ENCODE results near the gene LEF1.
A peak's percentile ranks its signal among the peaks of the same experiment; 100 is the strongest.

The LEF1 gene

DNA sequence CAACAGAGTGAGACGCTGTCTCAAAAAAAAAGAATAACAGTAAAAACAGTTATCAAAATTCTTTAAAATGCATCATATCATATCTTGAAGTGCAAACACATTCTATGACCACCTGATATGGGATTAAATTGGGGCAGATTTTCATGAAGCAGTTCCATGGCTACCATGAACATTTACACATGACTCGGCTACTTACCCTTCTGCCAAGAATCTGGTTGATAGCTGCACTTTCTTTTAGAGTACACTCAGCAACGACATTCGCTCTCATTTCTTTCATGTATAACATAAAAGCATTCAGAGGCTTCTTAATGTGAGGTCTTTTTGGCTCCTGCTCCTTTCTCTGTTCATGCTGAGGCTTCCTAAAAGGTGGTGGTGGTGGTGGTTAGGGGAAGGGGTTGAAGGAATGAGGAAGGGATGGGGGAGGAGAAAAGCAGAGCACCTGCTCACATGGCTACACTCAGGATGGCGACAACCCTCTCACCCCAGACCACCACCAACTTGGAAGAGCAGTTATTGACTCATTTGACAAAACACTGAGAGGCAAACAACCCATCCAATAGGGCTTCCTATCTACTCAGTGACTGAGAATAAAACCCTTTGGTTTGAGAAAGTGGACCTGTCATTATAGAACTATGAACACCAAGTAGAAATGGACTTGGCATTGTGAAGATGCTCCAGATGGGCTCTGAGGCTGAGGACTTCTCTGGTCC lies 90.6 kb downstream of the LEF1 start:
- no peak for DNase-seq
- Mint-ChIP-seq H3K9me3 (no peaks in the 10 kb centered on the region), H3K36me3 (peaks cover 76% of the 10 kb centered on the region), H3K27ac (peak overlapping the region; percentile 85), H3K4me3 (no peak overlapping the region), H3K27me3 (no peaks in the 10 kb centered on the region), H3K4me1 (peaks cover 74% of the 10 kb centered on the region)
- CTCF ChIA-PET = interaction anchor here (1.4 kb wide), 1 partner anchor 34 kb away, joined by 3 read pairs; no protein-coding TSS in a partner anchor

DNA sequence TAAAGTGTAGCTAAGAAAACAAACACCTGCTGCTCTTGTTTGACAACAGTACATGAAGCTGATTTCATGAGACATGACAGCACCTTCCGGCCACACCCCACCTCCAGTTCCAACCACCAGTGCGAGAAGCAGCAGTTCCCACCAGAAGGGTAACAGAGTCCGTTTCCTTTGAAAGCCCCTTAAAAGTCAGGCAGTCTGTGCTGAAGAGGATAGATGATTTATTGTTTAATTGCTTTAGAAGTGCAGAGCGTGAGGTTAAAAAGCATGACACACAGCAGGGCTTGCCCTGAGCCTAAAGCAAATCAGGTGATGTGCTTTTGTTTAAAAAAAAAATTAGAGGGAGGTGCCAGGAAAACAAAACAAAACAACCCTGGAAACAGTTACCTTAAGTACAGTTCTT lies 96.4 kb downstream of the LEF1 start:
- CTCF ChIA-PET = interaction anchor here (0.9 to 1.6 kb wide), 4 partner anchors 27 to 501 kb away, joined by 3 to 7 read pairs (median 4); no protein-coding TSS in a partner anchor
- Mint-ChIP-seq H3K27ac (peak overlapping the region; percentile 94), H3K36me3 (peaks cover 77% of the 10 kb centered on the region), H3K9me3 (no peaks in the 10 kb centered on the region), H3K4me1 (peaks cover 75% of the 10 kb centered on the region), H3K4me3 (peak overlapping the region; percentile 54), H3K27me3 (no peaks in the 10 kb centered on the region)
- DNase-seq = peak; percentile 86

DNA sequence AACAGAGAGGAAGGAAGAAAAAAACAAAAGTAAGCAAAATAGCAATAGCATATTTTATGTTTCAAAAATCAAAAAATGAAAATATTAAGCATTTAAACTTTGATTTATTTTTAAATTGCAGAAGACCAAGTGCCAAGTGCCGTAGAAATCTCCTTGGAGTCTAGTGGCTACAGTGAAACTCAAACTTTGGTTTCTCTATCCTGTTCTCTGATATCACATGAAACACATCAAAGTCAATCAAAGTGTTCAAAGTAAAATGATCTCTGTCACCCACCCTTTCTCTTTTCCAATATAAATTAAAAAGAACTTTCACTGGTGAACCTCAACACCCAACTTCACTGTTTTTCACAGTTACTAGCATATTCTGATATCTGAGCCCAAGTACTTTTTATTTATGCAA lies 98.0 kb downstream of the LEF1 start:
- no peak for DNase-seq
- peak overlapping the region; percentile 94 for H3K27ac Mint-ChIP-seq
- peaks cover 82% of the 10 kb centered on the region for H3K4me1 Mint-ChIP-seq
- peak overlapping the region; percentile 49 for H3K4me3 Mint-ChIP-seq
- H3K9me3 Mint-ChIP-seq = no peaks in the 10 kb centered on the region
- H3K36me3 Mint-ChIP-seq = peaks cover 84% of the 10 kb centered on the region
- H3K27me3 Mint-ChIP-seq = no peaks in the 10 kb centered on the region
- CTCF ChIA-PET = no interaction called here

DNA sequence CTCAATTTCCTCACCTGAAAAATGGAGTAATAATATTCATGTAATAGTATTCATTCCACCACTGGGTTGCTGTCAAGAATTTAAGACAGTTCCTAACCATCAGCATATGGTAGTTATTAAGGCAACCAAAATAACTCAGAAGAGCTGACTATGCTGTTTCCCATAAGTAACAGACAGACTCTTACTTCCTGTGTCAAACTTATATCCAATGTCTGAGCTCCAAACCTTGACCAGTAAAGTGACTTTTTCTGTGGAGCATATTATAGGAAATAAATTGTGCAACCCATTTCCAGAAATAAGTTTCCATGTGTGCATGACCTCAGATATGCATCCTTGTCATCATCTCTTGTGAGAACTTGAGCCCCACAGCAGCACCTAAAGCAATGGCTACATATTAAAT lies 100.3 kb downstream of the LEF1 start:
- H3K36me3 Mint-ChIP-seq = peaks cover 80% of the 10 kb centered on the region
- no peaks in the 10 kb centered on the region for H3K9me3 Mint-ChIP-seq
- CTCF ChIA-PET = interaction anchor here (0.7 to 1.7 kb wide), 2 partner anchors 9 to 50 kb away, joined by 3 to 7 read pairs; no protein-coding TSS in a partner anchor
- peak overlapping the region; percentile 21 for H3K27ac Mint-ChIP-seq
- no peak for DNase-seq
- H3K4me3 Mint-ChIP-seq = no peak overlapping the region
- H3K27me3 Mint-ChIP-seq = no peaks in the 10 kb centered on the region
- peaks cover 74% of the 10 kb centered on the region for H3K4me1 Mint-ChIP-seq

DNA sequence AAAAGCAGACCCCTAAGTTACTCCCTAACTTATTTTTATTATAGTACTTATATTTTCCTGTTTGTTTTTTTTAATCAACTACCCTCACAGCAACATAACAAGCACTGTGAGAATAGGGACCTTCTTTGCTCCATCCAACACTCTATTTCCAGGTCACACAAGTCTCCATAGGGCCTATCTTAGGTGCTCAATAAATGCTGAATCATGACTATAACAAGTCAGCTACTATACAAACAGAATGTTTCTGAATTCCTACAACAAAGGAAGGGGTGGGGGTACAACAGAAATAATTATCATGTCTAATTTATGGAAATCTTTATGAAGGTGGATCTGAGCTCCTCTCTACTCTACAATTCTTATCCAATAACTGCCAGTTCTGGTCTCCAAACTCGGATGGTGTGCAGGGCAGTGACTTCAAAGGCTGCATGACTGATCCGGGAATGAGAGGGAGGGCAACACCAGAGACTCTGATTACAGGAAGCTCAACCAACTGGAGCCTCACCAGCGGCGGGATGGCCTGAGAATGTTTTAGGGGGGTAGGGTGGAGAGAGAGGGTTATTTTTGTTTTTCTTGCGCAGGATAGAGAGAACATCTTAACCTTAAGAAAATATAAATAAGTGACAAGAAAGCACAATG lies 107.9 kb downstream of the LEF1 start:
- Mint-ChIP-seq H3K36me3 (peaks cover 76% of the 10 kb centered on the region), H3K4me1 (peaks cover 70% of the 10 kb centered on the region), H3K9me3 (no peaks in the 10 kb centered on the region), H3K27ac (peak overlapping the region; percentile 72), H3K4me3 (no peak overlapping the region), H3K27me3 (no peaks in the 10 kb centered on the region)
- CTCF ChIA-PET = interaction anchor here (0.5 to 5.5 kb wide), 3 partner anchors 31 to 416 kb away, joined by 3 to 25 read pairs (median 3); no protein-coding TSS in a partner anchor
- no peak for DNase-seq

DNA sequence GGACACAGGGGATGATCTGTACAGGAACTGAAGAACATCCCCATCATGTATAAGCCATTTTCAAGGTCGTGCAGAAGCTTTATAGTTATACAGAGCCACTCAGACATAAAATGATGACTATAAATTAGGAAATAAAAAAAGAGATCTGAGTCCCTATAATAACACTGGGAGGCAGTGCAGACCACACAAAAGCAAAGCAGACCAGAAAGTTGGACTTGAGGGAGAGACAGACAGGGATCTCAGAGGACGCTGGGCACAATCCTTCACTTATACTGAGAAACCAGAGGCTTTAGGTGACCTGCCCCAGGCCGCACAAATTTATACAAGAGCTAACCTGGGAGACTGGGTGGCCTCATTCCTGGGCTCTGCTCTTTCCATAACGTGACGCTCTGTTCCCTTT lies 108.6 kb downstream of the LEF1 start:
- DNase-seq = no peak
- peaks cover 76% of the 10 kb centered on the region for H3K4me1 Mint-ChIP-seq
- no peaks in the 10 kb centered on the region for H3K27me3 Mint-ChIP-seq
- no peaks in the 10 kb centered on the region for H3K9me3 Mint-ChIP-seq
- peak overlapping the region; percentile 72 for H3K27ac Mint-ChIP-seq
- CTCF ChIA-PET = interaction anchor here (0.6 to 5.5 kb wide), 4 partner anchors 30 to 516 kb away, joined by 3 to 25 read pairs (median 4); no protein-coding TSS in a partner anchor
- no peak overlapping the region for H3K4me3 Mint-ChIP-seq
- peaks cover 77% of the 10 kb centered on the region for H3K36me3 Mint-ChIP-seq

DNA sequence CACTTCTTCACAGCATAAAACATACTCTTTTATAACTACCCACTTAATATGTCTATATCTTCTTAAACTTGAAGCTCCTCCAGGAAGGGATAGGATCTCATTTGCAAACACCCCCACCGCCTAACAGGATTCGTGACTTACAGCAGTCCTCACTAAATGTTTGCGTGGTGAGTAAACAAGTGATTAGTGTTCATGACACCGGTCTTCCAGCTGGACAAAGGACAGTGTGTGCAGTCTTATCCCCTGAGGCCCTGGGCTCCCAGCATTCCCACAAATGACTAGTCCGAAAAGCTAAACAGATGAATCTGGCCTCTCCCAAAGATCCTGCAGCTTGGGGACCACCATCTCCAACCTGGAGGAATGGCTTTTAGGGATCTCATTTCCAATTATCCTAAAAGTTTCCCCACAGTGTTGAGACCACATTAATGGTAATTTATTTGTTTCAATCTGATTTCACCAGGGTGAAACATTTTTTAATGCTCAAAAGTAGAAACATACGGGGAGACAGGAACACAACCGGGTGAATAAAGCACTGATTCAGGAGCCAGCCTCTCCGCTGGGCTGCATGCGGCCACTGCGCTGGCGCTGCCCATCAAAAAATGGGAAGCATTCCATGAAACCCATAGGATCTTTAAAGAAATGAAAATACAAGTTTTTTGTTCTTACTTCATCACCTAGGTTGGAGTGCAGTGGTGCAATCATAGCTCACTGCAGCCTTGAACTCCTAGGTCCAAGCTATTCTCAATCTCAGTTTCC lies 109.9 kb downstream of the LEF1 start:
- no peak for DNase-seq
- no peak overlapping the region for H3K4me3 Mint-ChIP-seq
- CTCF ChIA-PET = interaction anchor here (0.6 to 5.5 kb wide), 5 partner anchors 10 to 513 kb away, joined by 3 to 25 read pairs (median 7); no protein-coding TSS in a partner anchor
- no peaks in the 10 kb centered on the region for H3K9me3 Mint-ChIP-seq
- H3K27me3 Mint-ChIP-seq = no peaks in the 10 kb centered on the region
- peaks cover 78% of the 10 kb centered on the region for H3K4me1 Mint-ChIP-seq
- peaks cover 78% of the 10 kb centered on the region for H3K36me3 Mint-ChIP-seq
- peak overlapping the region; percentile 72 for H3K27ac Mint-ChIP-seq

DNA sequence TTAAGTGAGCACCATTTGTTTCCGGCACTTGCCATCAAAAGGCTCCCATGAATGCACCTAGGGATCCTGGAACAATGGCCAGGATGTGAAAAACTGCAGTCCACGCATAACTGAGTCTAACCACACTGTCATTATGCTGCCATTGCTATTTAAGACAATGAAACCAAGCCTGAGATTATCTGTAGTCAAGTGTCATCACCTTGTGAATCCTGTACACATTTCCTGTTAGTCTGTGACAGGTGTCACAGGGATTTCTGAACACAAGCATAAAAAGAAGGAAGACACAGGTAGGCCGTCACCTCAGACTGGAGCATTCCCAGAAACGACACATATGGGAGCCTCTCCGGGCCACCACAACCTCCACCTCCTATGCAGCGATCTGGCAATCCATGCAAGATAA lies 112.3 kb downstream of the LEF1 start:
- Mint-ChIP-seq H3K27me3 (no peaks in the 10 kb centered on the region), H3K27ac (no peak overlapping the region), H3K4me1 (peaks cover 86% of the 10 kb centered on the region), H3K9me3 (no peaks in the 10 kb centered on the region), H3K4me3 (no peak overlapping the region), H3K36me3 (peaks cover 80% of the 10 kb centered on the region)
- CTCF ChIA-PET = interaction anchor here (1.1 kb wide), 1 partner anchor 26 kb away, joined by 5 read pairs; no protein-coding TSS in a partner anchor
- DNase-seq = no peak

DNA sequence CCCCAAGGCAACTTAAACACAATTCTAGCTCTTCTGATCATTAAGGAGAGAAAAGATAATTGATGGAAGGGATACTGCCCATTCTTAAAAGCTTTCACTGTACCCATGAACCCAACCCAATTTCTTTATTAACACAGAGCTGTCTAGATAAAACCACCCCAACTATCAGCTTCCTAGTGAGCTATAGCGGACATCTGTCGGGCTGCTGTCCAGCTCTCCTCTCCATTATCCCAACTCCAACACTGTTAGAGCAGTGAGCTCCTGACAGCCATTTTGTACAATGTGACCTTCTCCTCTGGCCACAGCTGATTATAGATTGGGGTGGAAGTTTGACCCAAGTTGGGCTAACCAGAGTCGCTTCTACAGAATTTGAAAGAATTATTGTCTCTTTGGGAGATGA lies 112.9 kb downstream of the LEF1 start:
- CTCF ChIA-PET = interaction anchor here (1.1 kb wide), 1 partner anchor 25 kb away, joined by 5 read pairs; no protein-coding TSS in a partner anchor
- Mint-ChIP-seq H3K4me1 (peaks cover 88% of the 10 kb centered on the region), H3K27me3 (no peaks in the 10 kb centered on the region), H3K36me3 (peaks cover 82% of the 10 kb centered on the region), H3K4me3 (no peak overlapping the region), H3K27ac (no peak overlapping the region), H3K9me3 (no peaks in the 10 kb centered on the region)
- no peak for DNase-seq

DNA sequence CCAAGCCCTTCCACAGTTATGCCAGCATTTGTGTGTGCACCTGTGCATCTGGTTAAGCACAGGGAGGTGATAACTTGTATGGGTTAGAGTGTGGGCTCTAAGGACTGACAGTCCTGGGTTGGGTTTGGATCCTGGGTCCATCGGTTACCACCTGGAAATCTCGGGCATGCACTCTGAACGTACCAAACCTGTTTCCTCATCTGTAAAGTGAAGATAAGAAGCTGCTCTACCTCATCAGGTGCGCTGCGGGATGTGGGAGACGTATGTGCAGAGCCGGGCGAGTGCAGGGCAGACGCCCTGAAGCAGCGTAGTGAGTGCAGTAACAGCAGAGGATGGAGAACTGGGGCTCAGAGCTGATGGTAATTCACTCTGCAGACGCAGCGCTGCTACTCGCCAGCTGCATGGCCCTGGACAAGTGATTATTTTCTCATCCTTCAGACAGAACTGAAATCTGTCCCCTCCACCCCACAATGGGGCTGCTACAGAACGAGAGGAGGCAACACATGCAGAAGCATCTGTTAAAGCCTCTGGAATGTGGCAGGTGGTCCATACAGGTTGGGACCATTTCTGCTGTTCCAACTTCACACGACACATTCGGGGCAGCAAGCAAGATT lies 114.6 kb downstream of the LEF1 start:
- no peak overlapping the region for H3K4me3 Mint-ChIP-seq
- CTCF ChIA-PET = interaction anchor here (1.1 to 3.9 kb wide), 5 partner anchors 9 to 105 kb away, joined by 3 to 10 read pairs (median 4); no protein-coding TSS in a partner anchor
- peaks cover 81% of the 10 kb centered on the region for H3K36me3 Mint-ChIP-seq
- peak overlapping the region; percentile 97 for H3K27ac Mint-ChIP-seq
- peaks cover 93% of the 10 kb centered on the region for H3K4me1 Mint-ChIP-seq
- no peaks in the 10 kb centered on the region for H3K9me3 Mint-ChIP-seq
- DNase-seq = peak; percentile 50
- no peaks in the 10 kb centered on the region for H3K27me3 Mint-ChIP-seq

DNA sequence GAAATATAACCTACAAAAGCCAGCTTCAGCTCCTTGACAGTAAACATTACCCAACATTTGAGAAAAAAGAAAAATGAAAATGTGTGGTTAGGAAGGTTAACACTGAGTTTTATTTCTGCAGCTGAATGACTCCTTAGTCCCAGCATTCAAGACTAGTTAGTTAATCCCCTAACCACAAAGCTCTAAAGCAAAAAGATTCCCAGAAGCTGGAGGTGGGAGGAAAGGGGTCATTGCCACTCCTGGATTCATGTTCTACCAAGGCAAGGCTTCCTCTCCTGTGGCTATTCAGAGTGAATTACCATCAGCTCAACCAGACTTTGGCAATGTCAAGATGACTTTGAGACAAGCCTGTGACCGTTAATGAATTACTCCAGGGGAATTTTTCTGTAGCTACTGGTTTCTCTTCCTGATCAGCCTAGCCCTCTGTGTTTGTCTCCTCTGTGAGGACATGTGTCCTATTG lies 115.5 kb downstream of the LEF1 start:
- Mint-ChIP-seq H3K27me3 (no peaks in the 10 kb centered on the region), H3K9me3 (no peaks in the 10 kb centered on the region), H3K4me3 (no peak overlapping the region), H3K36me3 (peaks cover 81% of the 10 kb centered on the region), H3K27ac (peak overlapping the region; percentile 97), H3K4me1 (peaks cover 93% of the 10 kb centered on the region)
- CTCF ChIA-PET = interaction anchor here (0.9 to 3.9 kb wide), 5 partner anchors 10 to 106 kb away, joined by 3 to 10 read pairs (median 4); no protein-coding TSS in a partner anchor
- DNase-seq = no peak

DNA sequence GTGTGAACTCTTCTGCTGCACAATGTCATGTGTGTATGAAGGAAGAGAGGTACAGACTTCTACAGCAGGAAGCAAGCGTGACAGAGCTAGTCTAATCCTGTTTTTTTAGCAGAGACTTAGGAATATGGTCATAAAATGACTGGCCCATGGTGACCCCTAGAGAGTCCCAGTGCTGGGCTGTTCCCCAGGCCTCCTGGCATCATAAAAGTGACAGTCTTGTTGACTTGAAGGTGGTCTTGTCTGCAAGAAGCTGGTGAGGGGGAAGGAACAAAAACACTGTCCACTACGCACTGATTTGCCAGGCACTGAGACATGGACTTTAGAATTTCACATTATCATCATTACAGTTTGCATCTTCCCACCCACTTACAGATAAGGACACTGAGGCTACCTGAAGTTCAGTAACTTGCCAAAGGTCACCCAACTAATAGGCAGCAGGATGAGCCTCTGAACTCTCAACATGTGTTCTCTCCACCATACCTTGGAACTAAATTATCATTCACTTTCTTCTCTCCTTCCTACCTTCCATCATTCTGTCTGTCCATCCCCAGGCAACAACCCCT lies 116.1 kb downstream of the LEF1 start:
- H3K4me1 Mint-ChIP-seq = peaks cover 95% of the 10 kb centered on the region
- DNase-seq = no peak
- H3K27ac Mint-ChIP-seq = peak overlapping the region; percentile 97
- no peak overlapping the region for H3K4me3 Mint-ChIP-seq
- CTCF ChIA-PET = interaction anchor here (0.9 to 3.9 kb wide), 6 partner anchors 10 to 106 kb away, joined by 3 to 10 read pairs (median 4); no protein-coding TSS in a partner anchor
- no peaks in the 10 kb centered on the region for H3K9me3 Mint-ChIP-seq
- peaks cover 84% of the 10 kb centered on the region for H3K36me3 Mint-ChIP-seq
- H3K27me3 Mint-ChIP-seq = no peaks in the 10 kb centered on the region

DNA sequence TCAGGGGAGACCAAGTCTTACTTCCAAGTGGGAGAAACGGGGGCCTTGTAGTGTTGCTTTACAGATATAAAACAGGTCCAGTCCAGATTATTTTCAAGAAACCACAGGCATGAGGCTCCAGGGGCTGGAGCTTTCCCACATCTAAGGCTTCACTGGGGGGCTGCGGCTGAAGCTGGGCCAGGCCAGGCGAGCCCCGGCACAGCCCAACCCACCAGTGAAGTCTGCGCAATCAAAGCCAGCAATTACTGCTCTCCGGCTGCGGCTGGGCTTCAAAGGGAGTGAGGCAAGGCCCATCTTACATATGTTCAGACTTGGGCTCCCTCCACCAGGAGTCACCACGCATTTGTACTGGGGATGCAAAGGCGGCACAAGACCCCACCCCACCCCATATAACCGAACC lies 117.4 kb downstream of the LEF1 start:
- Mint-ChIP-seq H3K27ac (peak overlapping the region; percentile 97), H3K9me3 (no peaks in the 10 kb centered on the region), H3K4me1 (peaks cover 88% of the 10 kb centered on the region), H3K36me3 (peaks cover 81% of the 10 kb centered on the region), H3K4me3 (no peak overlapping the region), H3K27me3 (no peaks in the 10 kb centered on the region)
- peak; percentile 50 for DNase-seq
- CTCF ChIA-PET = interaction anchor here (1.1 to 3.9 kb wide), 2 partner anchors 21 to 30 kb away, joined by 3 to 10 read pairs; no protein-coding TSS in a partner anchor
